Measurements from ENCODE around the gene PLD6. TPM values are rescaled to one million over a fixed set of nuclear protein-coding genes. Genes with fewer than 3 reads are reported as not detected.
A peak's percentile ranks its signal among the peaks of the same experiment; 100 is the strongest.

Gene PLD6
- total RNA-seq, 2 donors from 2014 or later, result 9.5 to 26.4 TPM

DNA sequence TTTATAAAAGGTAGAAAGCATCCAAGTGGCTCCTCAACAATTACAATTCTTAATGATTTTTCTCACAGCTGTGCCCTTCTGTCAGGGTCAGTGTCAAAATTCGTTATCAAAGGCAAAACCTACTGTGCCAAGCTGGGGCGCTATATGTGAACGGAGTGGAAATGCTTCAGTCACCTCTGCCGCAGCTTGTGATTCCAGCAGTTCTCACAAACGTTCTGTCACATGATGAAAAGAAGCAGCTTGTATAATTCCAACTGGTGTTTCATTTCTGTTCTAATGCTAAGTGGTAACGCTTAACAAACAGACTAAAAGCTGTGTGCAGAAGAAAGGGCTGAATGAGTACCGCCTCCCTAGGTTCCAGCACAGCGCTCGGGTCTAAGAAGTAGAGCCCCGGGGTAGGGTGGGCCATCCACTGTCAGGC, 14.2 kb downstream of the PLD6 start:
- H3K27ac ChIP-seq, result peak overlapping the region; percentile 44 to 62
- DNase-seq (ENCODE audit: low spot score), result no peak
- peak; percentile 6 for TF ChIP-seq POLR2AphosphoS5 (IDR thresholded peaks at IDR 0.05)
- TF ChIP-seq, protein P1, sequence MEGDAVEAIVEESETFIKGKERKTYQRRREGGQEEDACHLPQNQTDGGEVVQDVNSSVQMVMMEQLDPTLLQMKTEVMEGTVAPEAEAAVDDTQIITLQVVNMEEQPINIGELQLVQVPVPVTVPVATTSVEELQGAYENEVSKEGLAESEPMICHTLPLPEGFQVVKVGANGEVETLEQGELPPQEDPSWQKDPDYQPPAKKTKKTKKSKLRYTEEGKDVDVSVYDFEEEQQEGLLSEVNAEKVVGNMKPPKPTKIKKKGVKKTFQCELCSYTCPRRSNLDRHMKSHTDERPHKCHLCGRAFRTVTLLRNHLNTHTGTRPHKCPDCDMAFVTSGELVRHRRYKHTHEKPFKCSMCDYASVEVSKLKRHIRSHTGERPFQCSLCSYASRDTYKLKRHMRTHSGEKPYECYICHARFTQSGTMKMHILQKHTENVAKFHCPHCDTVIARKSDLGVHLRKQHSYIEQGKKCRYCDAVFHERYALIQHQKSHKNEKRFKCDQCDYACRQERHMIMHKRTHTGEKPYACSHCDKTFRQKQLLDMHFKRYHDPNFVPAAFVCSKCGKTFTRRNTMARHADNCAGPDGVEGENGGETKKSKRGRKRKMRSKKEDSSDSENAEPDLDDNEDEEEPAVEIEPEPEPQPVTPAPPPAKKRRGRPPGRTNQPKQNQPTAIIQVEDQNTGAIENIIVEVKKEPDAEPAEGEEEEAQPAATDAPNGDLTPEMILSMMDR (IDR thresholded peaks at IDR 0.05), result no peak
- H3K4me1 ChIP-seq (replicated peaks), result peaks cover 4% of the 10 kb centered on the region
- no peaks in the 10 kb centered on the region for H3K36me3 ChIP-seq
- intact Hi-C loops (cut with DNase I), result no loop called here
- no peak overlapping the region for H3K4me3 ChIP-seq
- no peaks in the 10 kb centered on the region for H3K9me3 ChIP-seq
- 37% methylated on average over 10 of the region's 10 CpGs for WGBS
- H3K27me3 ChIP-seq (replicated peaks; ENCODE audit: insufficient read depth), result no peaks in the 10 kb centered on the region

DNA sequence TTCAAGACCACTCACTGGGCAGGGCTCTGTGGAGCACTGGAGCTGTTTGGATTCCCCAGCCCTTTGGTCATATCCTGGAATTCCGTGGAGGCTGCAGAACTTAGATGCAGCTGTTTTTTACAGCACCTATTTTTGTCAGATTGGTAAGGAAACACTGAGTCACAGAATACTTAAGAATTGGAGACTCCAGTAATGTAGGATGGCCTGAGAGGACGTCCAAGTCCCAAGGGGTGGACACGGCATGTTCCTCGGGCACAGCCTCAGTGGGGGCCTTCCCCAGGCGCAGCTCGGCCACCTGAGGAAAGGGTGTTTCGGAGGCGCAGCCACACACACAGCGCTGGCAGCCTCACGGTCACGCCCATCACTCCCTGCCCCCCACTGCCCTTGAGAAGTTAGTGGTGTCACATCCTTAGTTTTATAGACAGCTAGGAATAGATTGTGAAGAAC, 14.8 kb downstream of the PLD6 start:
- WGBS, result 60% methylated on average over 11 of the region's 11 CpGs
- Histone ChIP-seq H3K9me3 (no peaks in the 10 kb centered on the region), H3K27ac (peak overlapping the region; percentile 44 to 62), H3K4me1 (replicated peaks) (peaks cover 4% of the 10 kb centered on the region), H3K36me3 (no peaks in the 10 kb centered on the region), H3K4me3 (no peak overlapping the region), H3K27me3 (replicated peaks; ENCODE audit: insufficient read depth) (no peaks in the 10 kb centered on the region)
- intact Hi-C loops (cut with DNase I), result no loop called here
- no peak for DNase-seq (ENCODE audit: low spot score)
- TF ChIP-seq, protein P1 (IDR thresholded peaks at IDR 0.05), result no peak
- TF ChIP-seq POLR2AphosphoS5 (IDR thresholded peaks at IDR 0.05) (peak; percentile 32), POLR2A (IDR thresholded peaks at IDR 0.05) (no peak)

DNA sequence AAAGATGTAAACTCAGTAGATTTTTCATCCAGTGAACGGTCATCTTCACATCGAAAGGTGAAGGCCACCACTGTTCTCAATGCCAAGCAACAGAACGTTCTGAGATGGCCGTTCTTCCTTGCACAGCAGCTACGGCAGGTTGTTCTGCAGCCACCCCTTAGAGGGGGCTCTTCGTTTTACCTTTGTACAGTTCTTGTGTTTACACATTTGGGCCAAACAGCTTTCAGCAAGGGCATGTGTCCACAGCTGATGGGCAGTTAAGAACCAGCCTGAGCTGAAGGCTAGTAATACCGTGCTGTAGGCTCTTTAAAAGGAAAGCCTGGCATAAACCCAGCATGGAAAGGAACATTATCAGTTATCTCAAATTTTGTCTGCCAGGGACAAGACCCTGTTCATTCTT, 15.9 kb downstream of the PLD6 start:
- Histone ChIP-seq H3K27ac (no peak overlapping the region), H3K36me3 (no peaks in the 10 kb centered on the region), H3K27me3 (replicated peaks; ENCODE audit: insufficient read depth) (no peaks in the 10 kb centered on the region), H3K4me3 (no peak overlapping the region), H3K9me3 (no peaks in the 10 kb centered on the region), H3K4me1 (replicated peaks) (peaks cover 4% of the 10 kb centered on the region)
- DNase-seq (ENCODE audit: low spot score), result no peak
- TF ChIP-seq POLR2AphosphoS5 (IDR thresholded peaks at IDR 0.05), result no peak
- no peak for TF ChIP-seq POLR2A (IDR thresholded peaks at IDR 0.05)
- TF ChIP-seq, protein P1 (IDR thresholded peaks at IDR 0.05), result no peak
- intact Hi-C loops (cut with DNase I), result no loop called here
- 45% methylated on average over 7 of the region's 7 CpGs for WGBS

DNA sequence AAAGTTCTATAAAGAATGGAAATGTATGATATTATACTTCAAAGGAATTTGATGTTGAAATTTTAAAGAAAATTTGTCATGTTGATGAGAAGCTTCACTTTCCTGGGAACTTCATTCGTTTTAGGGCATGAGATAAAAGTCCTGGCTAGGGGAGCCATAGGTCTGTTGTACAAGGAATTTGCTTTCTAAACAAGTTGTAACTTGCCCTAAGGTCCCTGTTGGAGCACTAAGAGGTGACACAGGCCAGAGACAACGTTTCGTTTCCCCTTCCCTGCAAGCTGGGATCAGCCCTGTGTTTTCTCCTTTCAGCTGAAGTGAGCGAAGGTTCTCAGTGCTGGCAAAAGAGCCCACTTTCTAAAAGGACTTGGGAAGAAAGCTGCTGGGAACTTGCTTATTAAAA, 16.6 kb downstream of the PLD6 start:
- DNase-seq (ENCODE audit: low spot score), result no peak
- H3K9me3 ChIP-seq, result no peaks in the 10 kb centered on the region
- intact Hi-C loops (cut with DNase I), result no loop called here
- H3K4me1 ChIP-seq (replicated peaks), result peaks cover 4% of the 10 kb centered on the region
- TF ChIP-seq, protein P1 (IDR thresholded peaks at IDR 0.05), result no peak
- no peak for TF ChIP-seq POLR2A (IDR thresholded peaks at IDR 0.05)
- TF ChIP-seq POLR2AphosphoS5 (IDR thresholded peaks at IDR 0.05), result no peak
- H3K27ac ChIP-seq, result no peak overlapping the region
- no peaks in the 10 kb centered on the region for H3K36me3 ChIP-seq
- no peaks in the 10 kb centered on the region for H3K27me3 ChIP-seq (replicated peaks; ENCODE audit: insufficient read depth)
- H3K4me3 ChIP-seq, result no peak overlapping the region
- WGBS, result 34% methylated on average over 4 of the region's 4 CpGs

DNA sequence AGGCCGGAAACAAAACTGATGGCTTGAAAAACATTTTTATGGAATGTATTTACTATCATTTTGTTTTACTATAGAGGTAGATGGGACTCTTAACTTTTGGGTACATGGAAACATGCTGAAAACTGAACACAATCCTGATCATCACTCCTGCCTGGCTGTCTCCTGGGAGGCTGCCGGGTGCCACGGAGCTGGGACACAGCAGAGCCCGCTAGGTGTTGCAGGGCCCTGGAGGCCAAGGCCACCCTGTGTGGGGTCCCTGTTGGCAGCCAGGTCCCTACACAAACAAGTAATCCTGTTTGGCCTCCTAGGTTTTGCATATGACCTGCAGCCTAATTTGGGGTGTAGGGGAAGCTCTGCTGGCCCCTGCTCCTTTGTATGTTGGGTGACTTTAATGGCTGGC, 17.5 kb downstream of the PLD6 start:
- H3K27me3 ChIP-seq (replicated peaks; ENCODE audit: insufficient read depth), result no peaks in the 10 kb centered on the region
- peaks cover 4% of the 10 kb centered on the region for H3K4me1 ChIP-seq (replicated peaks)
- H3K9me3 ChIP-seq, result no peaks in the 10 kb centered on the region
- WGBS, result 88% methylated on average over 4 of the region's 4 CpGs
- DNase-seq (ENCODE audit: low spot score), result no peak
- no peak overlapping the region for H3K27ac ChIP-seq
- no peak overlapping the region for H3K4me3 ChIP-seq
- TF ChIP-seq, protein P1 (IDR thresholded peaks at IDR 0.05), result no peak
- TF ChIP-seq POLR2AphosphoS5 (IDR thresholded peaks at IDR 0.05) (no peak), POLR2A (IDR thresholded peaks at IDR 0.05) (no peak)
- intact Hi-C loops (cut with DNase I), result no loop called here
- H3K36me3 ChIP-seq, result no peaks in the 10 kb centered on the region

All from prostate gland (tissue), 2 donors.